Activated naive CD8-positive, alpha-beta T cell treated with anti-CD3 and anti-CD28 coated beads, Interleukin-2, amount 50 U/mL, for 16 hours (primary cell): ENCODE data around the gene NAA11.
"Not testable (repeated sequence)": the region's sequence is repeated elsewhere in the genome, so short reads cannot be mapped to it uniquely, and the experiment has no call there.

ENCODE experiments used
- DNase-seq: peaks from one replicate; pipeline ENCODE4 v3.0.0-alpha.2; 2020; ENCODE audit warnings: low read depth, low spot score

The NAA11 gene

DNA sequence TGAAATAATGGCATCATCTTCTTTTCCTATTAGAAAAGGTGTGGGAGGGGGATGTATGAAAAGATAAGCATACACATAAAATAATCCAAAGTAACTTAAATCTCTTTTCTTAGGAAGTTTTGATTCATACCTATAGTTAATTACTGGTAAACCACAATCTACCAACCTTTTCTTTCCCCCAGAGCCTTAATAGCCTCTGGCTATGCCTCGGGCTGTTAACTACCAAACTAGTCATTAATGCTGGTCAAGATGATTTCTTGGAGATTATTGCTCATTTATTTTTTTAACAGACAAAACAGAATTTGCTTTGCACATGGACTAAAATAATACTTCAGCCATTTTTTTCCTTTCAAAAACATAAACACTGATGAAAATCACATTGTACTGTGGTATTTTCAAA lies 16.9 kb downstream of the NAA11 start:
- no peak for DNase-seq

DNA sequence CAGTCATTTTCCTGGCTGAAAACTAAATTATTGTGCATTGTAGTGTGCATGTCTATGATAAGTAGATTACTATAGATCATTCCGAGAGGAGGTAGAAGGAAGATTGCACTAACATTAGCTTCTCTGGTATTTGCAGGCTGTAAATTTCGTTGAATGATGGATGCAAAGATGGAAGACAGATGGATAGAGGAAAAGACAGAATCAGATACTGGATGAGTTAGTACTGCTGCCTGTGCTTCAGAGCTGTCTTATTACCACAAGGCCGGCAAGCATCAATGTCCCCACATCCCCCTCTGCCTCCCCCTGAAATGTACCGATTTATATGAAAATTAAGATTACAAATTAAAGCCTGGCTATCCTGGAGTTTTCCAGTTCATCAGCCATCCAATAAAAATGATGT lies 17.7 kb downstream of the NAA11 start:
- DNase-seq: no peak

DNA sequence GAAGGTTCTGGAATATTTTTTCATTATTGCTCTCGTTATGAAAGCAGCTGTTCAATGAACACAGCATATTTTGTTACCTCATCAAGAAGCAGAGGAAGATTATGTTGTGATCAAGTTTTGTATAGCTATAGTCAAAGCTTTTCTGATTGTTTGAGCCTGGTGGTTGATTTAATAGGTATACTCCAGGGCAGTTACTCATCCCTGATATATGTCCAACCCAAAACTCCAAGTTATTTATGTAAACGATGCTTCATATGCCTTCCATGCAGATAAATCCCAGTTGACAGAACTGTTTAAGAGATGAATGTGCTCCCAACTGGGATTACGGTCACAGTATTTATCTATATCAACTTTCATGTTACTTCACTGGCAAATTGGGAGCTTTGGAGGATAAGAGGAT lies 19.1 kb downstream of the NAA11 start:
- no peak for DNase-seq

DNA sequence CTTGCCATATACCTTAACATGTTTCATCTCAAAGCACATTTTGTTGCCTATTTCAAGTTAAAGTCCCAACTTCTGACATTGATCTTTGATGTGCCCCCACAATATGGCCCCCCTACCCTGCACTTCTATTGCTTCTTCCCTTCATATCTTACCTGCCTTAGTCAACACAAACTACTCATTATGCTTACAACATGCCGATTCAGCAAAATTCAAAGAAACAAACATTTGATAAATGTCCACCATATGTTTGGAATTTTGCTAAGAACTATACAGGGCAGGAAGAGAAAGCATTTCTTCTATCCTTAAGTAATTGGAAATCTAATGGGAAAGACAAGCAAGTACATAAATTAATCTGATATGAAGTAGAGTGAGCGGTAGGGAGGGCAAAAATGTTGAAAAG lies 25.6 kb downstream of the NAA11 start:
- no peak for DNase-seq

DNA sequence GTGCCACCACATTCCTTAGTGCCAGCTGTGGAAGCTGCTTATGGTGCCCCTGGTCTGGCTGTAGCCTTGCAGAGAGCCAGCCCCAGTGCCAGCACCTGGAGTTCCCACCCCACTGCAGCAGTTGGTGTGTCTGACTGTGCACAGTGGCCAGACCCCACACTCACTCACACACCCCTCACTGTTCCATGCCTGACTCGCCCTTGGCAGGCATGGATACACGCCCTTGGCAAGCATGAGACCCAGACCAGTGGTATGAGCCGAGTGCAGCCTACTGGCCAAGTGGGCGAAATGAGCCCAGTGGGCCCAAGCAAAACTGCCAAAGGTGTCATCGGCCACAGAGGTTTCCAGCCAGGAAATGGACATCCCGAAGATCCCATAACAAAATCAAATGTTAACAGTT lies 27.4 kb downstream of the NAA11 start:
- no peak for DNase-seq

DNA sequence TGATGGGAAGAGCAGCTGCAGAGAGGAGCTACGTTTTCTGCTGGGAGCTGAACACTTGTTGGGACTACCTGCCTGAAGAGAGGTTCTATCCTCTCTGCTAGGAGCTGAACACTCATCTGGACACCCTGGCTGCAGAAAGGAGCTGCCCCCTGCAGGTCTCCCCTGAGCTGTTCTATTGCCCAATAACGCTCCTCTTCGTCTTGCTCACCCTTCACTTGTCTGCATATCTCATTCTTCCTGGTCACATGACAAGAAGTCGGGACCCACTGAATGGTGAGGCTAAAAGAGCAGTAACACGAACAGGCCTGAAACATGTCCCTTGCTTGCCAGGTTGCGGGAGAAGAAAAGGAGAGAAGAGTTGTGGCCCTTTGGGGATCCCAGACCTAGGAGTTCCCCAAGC lies 27.8 kb downstream of the NAA11 start:
- DNase-seq: no peak

DNA sequence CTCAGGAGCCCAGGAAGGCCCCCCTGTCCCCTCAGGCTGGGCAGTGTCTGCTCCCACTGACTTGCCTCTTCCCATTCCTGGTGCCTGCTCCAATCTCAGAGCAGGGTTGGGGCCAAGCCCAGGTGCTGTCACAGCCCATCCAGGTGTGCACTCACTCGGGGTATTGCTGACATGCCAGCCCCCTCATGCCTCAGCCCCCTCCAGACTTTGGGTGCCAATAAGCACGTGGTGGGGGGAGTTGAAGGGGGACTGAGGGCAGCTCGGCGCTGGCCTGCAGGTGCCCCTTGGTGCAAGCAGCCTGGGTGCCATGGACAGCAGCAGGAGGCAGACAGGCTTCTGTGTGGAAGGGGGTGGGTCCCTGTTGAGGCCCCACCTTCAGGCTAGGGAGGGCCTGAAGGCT lies 28.4 kb downstream of the NAA11 start:
- no peak for DNase-seq

DNA sequence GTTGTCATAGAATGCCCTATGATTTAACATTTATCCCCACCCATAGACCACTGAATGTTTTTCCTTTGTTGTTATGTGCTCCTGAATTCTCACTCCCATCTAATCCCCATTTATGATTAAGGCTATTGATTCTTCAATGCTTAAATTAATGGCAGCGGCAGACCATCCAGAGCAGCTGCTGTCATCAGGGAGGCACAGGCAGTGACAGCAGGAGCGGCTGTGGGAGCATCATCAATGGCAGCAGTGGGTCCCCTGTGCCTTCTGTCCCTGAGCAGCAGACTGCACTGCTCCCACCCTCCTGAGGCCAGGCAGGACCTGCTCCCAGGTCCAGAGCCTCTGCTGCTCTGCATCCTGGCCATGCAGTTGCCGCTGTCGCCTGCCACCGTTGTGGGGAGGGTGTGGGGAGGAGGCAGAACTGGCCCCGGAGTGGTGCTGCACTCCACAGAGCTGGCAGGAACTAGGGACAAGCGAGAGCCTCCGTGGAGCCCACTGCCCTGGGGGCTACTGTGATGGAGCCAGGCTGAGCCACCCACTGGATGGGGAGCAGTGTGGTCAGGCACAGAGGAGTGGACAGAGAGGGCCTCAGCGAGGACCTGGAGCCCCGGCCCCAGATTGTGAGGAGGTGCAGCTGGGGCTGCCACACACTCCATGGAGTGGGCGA lies 29.0 kb downstream of the NAA11 start:
- no peak for DNase-seq

DNA sequence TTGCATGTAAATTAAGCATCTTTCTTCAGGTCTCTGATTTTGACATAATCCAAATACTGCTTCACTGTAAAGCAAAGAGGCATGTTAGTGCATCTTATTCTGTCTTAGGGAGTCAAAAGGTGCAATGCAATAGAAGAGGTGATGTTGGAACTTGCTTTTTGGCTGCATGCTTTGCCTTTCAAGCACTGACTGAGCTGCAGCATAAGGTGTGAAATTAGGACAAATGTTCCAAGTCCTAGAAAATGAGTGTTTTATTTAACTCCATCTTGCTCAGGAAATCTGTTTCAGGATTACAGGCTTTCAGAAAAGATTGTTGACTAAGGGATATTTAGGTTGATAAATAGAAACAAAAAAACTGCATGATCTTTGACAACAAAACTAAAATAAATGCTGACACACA lies 30.8 kb downstream of the NAA11 start:
- no peak for DNase-seq

DNA sequence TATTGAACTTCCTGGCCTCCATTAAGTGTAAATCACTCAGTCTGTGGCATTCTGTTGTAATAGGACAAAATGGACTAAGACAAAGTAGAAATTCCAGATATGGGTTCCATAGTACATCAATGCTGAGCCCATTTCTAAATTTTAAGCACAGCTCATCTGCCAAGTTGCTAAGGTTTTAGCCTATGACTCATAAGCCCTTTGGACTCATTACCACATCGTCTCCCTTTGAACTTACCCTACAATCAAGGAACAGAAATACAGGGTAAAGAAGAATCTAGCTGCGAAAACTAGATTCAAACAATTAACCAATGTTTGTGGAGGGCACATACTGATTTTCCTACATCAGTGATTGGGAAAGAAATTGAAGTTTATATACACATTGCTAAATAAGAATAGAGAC lies 31.8 kb downstream of the NAA11 start:
- no peak for DNase-seq

DNA sequence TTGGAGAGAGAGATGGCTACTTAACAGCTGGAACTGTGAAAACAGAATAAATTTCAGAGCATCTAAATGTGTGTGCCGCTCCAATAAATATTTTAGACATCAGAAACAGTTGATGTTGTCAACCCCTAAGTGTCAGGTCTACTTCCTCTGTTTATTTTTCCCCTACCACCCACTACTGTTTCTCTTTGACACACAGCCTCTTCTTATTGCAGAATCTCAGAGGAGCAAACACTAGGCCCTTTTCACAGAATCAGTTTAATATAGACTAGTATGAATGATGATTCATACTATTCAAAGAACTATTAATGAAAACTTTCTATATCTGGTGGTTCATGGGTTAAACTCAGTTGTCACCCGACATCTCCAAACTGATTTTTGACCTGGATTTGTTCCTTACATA lies 33.9 kb downstream of the NAA11 start:
- DNase-seq: no peak

DNA sequence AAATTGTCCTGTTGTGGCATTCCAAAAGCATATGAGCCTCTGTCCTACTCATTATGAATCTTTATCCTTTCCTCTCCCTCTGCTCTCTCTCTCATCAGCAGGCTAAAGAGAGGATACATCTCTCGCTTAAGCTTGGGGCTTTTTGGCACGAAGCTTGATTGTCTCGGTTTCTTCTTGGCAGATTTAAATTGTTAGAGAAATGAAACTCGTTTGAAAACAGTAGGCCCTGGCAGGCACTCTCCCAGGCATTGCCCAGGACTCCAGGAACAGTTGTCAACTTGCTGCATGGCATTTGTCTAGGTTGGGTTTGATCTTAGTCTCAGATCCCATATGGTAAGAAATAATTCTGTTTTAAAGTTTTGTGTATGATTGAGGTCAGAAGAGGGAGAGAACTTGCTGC lies 35.5 kb downstream of the NAA11 start:
- no peak for DNase-seq

DNA sequence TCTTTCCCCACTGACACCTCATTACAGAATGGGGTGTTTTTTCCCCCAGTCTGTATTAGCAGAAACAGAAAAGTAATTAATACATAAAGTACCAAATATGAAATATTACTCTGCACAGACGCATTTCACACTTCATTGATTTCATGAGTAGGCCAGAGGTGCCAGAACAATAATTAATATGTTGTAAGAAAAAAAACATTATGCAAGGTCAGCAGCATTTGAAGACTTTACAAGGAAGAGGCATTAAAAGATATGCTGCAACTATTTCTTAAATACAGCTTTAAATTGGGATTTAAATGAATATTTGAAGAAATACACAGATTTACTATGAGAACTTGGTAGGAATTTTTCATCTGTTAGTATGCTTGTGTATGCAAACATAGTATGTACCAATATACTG lies 37.7 kb downstream of the NAA11 start:
- no peak for DNase-seq

DNA sequence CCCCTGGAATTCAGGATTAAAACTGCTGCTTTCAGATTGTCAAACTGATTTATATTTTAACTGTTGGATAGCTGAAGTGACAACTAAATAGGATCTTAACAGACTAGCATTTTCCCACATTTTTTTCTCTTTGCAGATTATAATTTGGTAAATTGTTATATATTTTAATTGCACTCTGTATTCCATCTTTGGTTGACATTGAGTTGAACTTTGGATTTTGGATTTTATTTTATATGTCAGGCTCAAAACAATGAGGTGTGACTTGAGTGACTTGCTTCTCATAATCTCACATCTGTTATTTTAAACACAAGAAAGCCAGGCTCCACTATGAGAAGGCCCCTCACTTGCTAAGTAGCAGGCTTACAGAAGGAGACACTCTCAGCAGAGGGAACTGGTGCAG lies 38.1 kb downstream of the NAA11 start:
- no peak for DNase-seq

DNA sequence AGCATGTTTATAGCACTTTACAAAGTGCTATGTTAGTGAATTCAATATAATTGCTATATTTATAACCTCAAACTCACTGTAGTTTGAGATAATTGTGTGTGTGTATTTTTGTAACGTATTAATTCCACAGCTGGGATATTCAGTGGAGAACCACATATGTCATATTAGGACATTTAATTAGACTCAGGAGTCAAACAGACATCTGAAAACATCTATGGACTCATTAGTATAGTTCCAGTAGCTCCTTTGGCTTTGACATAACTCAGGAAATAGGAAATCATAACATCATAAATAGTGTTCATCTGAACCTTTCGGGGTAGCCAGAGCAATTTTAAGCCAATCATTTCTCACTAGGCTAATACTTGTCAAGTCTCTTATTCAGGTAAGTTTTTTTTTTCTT lies 38.8 kb downstream of the NAA11 start:
- DNase-seq: no peak

DNA sequence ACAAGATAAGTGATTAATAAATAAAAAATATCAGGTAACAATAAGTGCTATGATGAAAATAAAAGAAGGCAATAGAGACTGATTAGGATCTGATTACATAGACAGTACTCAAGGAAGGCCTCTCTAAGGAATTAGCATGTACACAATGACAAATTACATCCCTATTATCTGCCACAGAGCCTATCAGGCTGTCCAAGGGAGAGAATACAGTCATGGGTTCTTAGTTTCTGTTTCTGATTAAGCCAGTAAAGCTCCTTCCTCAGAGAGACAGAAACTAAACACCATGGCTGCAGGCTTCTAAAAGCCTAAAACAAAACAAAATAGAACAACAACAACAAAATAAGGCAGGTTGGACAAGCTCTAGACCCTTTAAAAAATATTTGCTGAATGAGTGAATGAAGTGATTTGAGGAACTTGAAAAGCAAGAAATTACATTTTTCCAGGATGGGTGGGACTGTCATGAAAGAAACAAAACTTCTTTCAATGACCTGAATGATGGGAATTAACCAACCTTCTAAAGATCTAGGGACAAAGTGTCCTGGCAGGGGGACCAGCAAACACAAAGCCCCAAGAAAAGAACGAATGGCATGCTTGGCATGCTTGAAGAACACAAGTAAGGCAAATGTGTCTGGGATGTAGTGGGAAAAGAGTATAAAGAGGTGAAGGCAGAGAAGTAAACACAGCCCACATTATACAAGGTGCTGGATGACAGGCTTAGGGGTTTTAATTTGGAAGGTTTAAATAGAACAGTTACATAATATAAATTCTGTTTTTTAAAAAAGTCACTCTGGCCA lies 44.1 kb downstream of the NAA11 start:
- DNase-seq: no peak

DNA sequence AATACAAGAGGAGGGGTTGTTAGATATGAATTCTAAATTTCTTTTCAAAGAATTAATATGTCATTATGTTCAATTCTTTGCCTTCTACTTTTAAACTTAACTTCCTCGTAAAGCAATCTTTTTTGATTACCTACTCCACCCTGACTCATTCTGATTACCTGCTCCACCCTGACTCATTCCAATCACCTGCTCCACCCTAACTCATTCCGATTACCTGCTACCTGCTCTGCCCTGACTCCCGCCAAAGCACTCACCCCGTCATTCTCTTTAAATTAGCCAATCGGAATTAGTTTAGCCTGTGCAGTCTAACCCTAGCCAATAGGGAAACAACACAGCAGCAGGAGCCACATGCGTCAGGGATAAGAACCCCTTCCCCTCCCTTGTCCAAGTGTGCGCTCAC lies 48.4 kb downstream of the NAA11 start:
- DNase-seq: not testable (repeated sequence)

DNA sequence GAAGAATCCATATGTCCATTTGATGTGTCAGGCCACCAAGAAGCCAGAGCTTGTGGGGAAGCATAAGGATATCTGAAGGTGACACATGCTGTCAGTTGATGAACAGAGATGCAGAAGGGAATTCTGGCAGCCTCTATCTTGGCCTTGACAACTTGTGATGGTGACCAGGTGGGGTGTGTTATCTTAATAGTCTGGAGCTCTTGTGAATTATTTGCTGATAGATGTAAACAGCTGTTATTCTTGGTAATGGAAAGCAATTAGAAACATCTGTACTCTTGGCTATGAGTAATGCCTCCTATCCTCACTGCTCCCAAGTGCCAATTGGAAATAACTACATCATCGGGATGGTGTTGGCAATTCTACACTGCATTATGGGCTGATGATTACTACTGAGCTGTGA lies 51.9 kb downstream of the NAA11 start:
- no peak for DNase-seq

DNA sequence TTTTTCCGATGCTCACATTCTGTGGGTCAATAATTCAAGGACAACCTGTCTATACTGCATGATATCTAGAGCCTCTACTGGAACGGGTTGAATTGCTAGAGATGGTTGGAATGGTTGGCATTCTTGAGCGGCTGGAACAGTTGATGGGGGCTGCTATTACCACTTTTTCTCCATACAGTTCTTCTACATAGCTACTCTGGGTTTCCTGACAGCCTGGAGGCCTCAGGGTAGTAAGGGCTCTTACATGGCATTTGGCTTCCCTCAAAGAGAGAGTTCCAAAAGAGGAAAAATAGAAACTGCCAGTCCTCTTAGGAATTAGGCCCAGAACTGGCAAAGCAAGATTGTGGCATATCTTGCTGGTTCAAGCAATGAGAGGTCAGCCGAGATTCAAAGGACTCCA lies 53.1 kb downstream of the NAA11 start:
- DNase-seq: no peak

DNA sequence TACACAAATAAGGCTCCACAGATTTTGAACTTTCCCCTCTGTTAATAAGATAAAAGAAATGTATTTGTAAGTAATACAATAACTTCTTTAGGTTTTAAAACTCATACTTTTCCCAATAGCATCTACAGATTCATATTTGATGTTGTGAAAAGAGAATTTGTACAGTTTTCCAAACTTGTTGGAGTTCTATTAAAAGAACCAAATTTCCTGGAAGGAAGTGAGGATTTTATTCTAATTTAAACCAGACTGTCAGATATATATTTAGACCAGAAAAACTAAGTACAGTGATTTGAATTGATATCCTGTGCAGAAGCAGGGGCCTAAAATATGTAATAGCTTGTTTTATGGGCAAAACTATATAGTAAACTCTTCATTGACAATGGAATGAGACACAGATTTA lies 53.7 kb downstream of the NAA11 start:
- no peak for DNase-seq

DNA sequence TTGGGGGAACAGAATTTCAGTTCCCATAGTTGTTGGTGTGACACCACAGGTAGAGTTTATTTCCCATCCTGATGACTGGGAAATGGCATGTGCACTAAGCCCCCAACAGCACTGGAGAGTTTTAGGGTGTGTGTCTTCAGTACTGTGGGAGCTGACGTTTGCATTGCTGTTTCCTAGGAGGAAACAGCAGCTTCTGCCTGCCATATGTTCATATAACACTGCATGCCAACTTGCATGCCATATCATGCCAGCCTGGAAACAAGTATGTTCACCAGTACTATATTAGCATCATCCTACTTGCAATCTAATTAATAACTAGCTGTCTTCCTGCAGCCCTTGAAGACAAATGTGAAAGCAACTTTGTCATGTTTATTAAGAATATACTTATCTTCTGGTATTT lies 58.2 kb downstream of the NAA11 start:
- no peak for DNase-seq
